Measurements from ENCODE around the gene ADAM22. TPM values are rescaled to one million over a fixed set of nuclear protein-coding genes. Genes with fewer than 3 reads are reported as not detected.
"Not testable (repeated sequence)": the region's sequence is repeated elsewhere in the genome, so short reads cannot be mapped to it uniquely, and the experiment has no call there.

Gene ADAM22
- 11.2 and 15.3 TPM in 2 replicates for polyA plus RNA-seq (2014; cell fraction: cytosol; rRNA removed)
- 36.0 and 45.8 TPM in 2 replicates for polyA plus RNA-seq (2014; cell fraction: nucleus; rRNA removed)

GRCh38 chr7:87933953-87934698, at the start of gene ADAM22:
Gene ADAM22, plus strand, starts transcription at chr7:87934251. Its CDS starts 215 bp downstream, at chr7:87934466.
- peak; percentile 97 for DNase-seq (ENCODE audit: low spot score)

DNA sequence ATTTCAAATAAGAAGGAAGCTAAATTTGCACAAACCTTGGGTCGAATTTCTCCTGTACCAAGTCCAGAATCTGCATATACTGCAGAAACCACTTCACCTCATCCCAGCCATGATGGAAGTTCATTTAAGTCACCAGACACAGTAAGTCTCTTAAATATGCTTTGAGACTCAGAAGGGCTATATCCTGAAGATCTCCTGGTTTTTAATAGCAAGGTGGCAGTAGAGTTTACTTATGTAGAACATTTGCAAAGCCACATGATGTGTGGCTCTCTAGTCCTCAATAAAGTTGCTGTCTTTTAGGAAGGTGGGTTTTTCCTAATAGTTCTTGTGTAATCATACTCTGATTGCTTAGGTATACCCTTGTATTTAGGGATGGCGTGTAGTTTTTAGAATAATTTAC, 49.0 kb upstream of the ADAM22 start:
- no peak for DNase-seq (ENCODE audit: low spot score)

- DNase-seq (ENCODE audit: low spot score) = no peak
Observed at GRCh38 chr7:87886875-87887274, 47.2 kb upstream of the ADAM22 start.

- DNase-seq (ENCODE audit: low spot score) = no peak
Observed at GRCh38 chr7:87895363-87895762, 38.7 kb upstream of the ADAM22 start.

DNA sequence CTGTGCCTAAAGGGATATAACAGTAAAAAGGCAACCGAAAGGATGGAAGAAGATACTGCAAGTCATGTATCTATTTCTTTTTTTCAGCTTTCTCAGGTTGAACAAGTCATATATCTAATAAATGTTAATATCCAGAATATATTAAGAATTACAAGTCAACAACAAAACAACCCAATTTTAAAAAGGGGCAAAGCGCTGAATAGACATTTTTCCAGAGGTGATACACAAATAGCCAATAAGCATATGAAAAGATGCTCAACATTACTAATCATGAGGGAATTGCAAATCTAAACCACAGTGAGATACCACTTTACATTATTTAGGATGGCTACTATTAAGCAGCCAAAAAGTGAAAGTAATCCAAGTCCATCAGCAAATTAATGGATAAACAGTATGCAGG, 34.8 kb upstream of the ADAM22 start:
- no peak for DNase-seq (ENCODE audit: low spot score)

DNA sequence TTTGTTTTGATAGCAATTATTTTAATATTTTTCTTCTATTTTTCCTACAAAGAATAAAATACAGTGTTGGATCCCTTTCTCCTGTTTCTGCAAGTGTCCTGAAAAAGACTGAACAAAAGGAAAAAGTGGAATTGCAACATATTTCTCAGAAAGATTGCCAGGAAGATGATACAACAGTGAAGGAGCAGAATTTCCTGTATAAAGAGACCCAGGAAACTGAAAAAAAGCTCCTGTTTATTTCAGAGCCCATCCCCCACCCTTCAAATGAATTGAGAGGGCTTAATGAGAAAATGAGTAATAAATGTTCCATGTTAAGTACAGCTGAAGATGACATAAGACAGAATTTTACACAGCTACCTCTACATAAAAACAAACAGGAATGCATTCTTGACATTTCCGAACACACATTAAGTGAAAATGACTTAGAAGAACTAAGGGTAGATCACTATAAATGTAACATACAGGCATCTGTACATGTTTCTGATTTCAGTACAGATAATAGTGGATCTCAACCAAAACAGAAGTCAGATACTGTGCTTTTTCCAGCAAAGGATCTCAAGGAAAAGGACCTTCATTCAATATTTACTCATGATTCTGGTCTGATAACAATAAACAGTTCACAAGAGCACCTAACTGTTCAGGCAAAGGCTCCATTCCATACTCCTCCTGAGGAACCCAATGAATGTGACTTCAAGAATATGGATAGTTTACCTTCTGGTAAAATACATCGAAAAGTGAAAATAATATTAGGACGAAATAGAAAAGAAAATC, 26.7 kb upstream of the ADAM22 start:
- DNase-seq (ENCODE audit: low spot score) = not testable (repeated sequence)

DNA sequence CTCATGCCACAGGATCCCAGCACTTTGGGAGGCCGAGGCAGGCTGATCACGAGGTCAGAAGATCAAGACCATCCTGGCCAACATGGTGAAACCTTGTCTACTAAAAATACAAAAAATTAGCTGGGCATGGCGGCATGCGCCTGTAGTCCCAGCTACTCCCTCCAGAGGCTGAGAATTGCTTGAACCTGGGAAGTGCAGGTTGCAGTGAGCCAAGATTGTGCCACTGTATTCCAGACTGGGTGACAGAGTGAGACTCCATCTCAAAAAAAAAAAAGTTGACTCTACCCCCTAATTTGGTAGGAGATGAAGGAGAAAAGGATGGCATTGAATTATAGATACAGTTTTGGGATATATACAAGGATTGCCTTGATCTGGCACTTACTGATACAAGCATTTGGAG, 25.2 kb upstream of the ADAM22 start:
- not testable (repeated sequence) for DNase-seq (ENCODE audit: low spot score)

DNA sequence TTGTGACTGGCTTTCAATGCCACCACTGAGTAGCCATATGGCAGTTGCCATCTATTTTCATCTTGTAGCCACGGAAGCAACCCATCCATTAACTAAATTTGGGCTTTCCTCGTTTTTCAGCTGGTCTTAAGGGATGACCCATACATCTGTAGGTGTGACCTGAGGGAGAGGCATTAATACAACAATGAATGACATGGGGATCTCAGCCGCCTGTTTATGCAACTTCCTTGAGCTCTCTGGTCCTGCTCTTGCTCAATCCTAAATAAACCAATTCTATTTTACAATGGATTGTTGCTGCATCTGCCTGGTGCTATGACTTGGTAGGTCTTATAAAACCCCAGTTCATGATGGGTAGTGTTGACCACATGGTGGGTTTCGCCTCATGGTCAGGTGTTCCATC, 21.9 kb upstream of the ADAM22 start:
- no peak for DNase-seq (ENCODE audit: low spot score)

- no peak for DNase-seq (ENCODE audit: low spot score)
Observed at GRCh38 chr7:87918740-87919139, 15.3 kb upstream of the ADAM22 start.

GRCh38 chr7:87919875-87920274, 14.2 kb upstream of the ADAM22 start:
- DNase-seq (ENCODE audit: low spot score) = no peak

- no peak for DNase-seq (ENCODE audit: low spot score)
Observed at GRCh38 chr7:87920578-87920977, 13.5 kb upstream of the ADAM22 start.

- DNase-seq (ENCODE audit: low spot score) = not testable (repeated sequence)
Observed at GRCh38 chr7:87922759-87923395, 11.2 kb upstream of the ADAM22 start.

DNA sequence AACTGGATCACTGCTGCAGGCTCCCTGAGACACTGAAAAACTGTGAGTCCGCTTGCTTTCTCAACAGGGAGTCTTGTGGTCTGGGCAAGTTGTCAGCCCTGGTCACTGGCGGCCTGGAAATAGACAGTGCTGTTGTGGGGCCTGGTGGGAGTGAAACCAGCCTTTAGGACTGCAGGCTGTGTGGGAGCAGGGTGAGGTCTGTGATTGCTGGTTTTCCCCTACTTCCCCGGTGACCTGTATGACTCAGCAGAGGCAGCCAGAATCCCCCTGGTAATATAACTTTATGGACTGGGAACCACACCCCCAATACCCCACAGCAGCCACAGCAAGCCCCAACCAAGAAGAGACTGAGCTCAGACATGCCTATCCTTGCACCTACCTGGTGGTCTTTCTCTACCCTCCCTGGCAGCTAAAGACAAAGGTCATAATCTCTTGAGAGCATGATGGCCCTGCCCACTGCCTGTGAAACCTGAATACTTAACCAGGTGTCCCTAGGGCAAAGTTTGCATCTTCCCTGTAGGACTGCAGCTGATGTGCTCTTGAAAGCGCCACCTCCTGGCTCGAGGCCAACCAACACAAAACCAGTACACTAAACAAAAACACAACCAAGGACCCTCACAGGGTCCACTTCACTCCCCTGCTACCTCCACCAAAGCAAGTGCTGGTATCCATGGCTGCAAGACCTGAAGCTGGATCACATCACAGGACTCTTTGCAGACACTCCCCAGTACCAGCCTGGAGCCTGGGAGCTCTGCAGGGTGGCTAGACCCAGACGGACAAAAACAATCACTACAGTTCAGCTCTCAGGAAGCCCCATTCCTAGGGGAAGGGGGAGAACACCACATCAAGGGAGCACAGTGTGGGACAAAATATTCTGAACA, 7.2 kb upstream of the ADAM22 start:
- DNase-seq (ENCODE audit: low spot score) = peak; percentile 22

DNA sequence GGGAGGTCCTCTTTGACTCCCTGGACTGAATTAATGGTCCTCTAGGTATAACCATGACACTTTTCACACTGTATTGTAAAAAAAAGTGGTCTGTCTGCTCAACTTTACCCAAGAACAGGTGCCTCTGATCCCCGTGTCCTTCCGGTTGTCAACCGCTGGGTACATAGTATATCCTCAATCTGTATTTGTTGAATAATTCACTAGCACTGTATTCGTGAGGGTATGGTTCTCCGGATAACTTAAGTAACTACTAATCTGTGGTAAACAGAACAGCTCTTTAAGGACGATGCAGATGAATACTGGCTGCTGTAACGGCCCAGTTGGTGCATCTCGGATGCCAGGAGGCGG, 472 bp upstream of the ADAM22 start:
- DNase-seq (ENCODE audit: low spot score) = no peak

DNA sequence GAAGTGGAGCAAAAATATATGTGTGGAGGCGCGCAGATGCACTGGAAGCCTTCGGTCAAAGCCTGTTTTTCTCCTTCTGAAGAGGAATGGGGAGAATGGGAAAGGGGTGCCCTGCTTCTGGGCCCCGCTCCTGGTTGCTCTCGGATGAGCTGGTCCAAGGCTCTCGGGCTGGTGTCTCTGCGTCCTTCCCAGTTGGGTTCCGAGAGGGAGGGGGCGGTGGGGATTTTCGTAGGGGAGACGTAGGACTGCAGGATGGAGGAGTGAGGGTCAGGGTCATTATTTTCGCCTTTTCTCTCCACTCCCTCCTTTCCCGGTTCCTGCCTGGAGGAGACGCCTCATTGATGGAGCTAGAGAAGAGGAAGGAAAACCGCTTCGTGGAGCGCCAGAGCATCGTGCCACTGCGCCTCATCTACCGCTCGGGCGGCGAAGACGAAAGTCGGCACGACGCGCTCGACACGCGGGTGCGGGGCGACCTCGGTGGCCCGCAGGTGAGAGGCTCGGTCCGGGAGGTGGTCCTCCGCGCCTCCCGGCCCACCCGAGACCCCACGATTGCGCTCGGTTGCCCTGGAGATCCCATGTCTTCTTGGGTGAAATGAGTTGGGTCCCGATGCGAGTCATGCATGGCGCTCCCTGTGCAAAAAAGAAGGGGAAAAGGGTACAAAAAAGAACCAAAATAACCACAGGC, 790 bp downstream of the ADAM22 start:
- peak; percentile 45 for DNase-seq (ENCODE audit: low spot score)

- DNase-seq (ENCODE audit: low spot score) = peak; percentile 28
Observed at GRCh38 chr7:87935384-87935706, 1.3 kb downstream of the ADAM22 start.

GRCh38 chr7:87941138-87941537, 7.1 kb downstream of the ADAM22 start:
- DNase-seq (ENCODE audit: low spot score) = no peak

DNA sequence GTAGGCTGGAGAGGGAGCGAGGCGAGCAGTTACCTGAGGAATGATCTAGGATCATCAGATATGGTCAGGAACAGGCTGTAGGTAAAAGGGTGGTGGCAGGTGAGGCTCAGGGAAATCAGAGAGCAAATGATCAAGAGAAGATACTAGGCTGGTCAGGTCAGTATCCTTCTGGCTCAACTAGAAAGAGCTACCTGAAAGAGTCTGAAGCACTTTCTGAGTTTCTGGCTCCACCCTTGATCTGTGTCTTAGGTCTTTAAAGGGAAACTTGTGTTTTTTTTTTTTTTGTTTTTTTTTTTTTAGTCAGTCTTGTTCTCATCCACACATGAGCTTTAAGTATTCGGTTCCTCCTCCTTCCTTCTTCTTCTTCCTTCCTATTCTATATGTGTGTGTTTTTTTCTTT, 10.5 kb downstream of the ADAM22 start:
- no peak for DNase-seq (ENCODE audit: low spot score)

GRCh38 chr7:87945926-87946325, 11.9 kb downstream of the ADAM22 start:
- DNase-seq (ENCODE audit: low spot score) = not testable (repeated sequence)

- DNase-seq (ENCODE audit: low spot score) = no peak
Observed at GRCh38 chr7:87948371-87948770, 14.3 kb downstream of the ADAM22 start.

DNA sequence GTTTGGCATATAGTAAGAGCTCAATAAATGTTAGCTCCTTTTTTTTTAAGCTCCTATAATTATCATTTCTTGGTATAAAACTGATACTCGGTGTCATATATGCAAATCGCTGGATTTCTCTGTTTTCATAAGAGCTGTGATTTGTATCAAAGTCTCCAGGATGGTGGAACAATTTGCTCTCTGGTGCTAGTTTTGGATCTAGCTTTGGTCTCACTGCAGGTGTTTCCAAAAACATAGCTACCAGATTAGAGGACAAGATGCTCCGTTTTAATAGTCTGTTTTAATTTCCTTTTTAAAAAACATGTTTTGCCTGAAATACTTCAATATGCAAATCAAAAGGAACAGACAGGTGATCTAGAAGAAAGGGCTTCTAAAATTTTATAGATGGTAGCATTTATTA, 25.3 kb downstream of the ADAM22 start:
- no peak for DNase-seq (ENCODE audit: low spot score)
